Kasumi-1 (cell line): ENCODE data around the gene NACA2.
A peak's percentile ranks its signal among the peaks of the same experiment; 100 is the strongest.
"Not testable (repeated sequence)": the region's sequence is repeated elsewhere in the genome, so short reads cannot be mapped to it uniquely, and the experiment has no call there.

Experiments used
- DNase-seq, 2 experiments: peaks; one replicate each; lab custom pipeline; 2025; lab: John Stamatoyannopoulos, UW

NACA2 gene

DNA sequence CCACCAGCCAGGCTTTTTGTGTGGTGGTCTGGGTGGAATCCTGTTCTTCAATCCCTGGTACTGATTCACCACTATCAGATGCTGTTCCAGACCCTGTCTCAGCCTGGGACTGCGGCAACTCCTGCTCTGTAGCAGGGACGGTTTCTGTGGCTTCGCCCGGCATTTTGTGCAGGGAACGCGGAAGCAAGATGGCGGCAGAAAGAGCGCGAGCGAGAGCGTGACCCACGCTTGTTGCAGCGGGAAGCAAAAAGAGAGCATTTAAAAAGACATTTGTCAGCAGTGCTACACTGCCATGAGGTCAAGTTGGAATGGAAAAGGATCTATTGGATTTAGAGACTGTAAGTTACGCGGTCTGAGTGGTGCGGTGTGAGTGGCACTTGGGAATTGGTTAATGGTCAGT, at the start of gene NACA2:
TSS of gene NACA2 (minus strand) at position 202 of the 400 bp plus-strand sequence. CDS start at position 163, 39 bp downstream.
- DNase-seq = no peak

DNA sequence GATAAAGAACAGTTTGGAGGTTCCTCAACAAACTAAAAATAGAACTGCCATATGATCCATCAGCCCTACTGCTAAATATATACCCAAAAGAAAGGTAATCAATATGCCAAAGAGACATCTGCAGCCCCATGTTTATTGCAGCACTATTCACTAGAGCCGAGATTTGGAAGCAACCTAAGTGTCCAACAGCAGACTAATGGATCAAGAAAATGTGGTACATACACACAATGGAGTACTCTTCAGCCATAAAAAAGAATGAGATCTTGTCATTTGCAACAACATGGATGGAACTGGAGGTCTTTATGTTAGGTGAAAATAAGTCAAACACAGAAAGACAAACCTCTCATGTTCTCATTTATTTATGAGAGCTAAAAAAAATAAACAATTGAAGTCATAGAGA, 48.8 kb upstream of the NACA2 start:
- no peak for DNase-seq

DNA sequence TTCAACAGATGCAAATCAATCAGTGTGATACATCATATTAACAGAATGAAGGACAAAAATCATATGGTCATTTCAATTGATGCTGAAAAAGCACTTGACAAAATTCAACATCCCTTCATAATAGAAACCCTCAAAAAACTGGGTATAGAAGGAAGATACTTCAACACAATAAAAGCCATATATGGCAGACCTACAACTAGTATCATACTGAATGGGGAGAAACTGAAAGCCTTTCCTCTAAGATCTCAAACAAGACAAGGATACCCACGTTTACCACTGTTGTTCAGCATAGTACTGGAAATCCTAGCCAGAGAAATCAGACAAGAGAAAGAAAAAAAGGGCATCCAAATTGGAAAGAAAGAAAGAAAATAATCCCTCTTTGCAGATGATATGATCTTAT, 47.1 kb upstream of the NACA2 start:
- no peak for DNase-seq

DNA sequence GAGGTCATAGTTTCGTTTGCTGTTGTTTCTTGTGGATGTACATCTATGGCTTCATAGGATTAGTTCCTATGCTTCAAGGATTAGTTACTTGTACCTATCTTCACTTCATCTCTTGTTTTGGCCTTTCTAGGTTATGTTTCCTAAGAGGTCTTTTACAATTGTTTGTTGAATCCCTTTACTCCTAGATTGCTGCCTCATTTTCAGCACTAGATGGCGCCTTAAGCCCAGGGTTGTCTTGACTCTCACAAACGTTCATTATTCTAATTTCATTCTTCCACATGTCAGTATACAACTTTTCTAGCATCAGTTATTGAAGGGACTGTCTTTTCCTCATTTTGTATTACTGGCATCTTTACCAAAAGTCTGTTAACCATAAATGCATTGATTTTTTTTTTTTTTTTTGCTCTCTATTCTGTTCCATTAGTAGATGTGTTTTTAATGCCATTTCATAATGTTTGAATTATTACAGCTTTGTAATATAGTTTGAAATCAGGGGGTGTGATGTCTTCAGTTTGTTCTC, 45.0 kb upstream of the NACA2 start:
- DNase-seq = peak; percentile 83 to 95

GRCh38 chr17:61634942-61635538, 44.0 kb upstream of the NACA2 start:
- no peak for DNase-seq

- no peak for DNase-seq
These were observed 43.1 kb upstream of the NACA2 start for GRCh38 chr17:61634011-61634539.

DNA sequence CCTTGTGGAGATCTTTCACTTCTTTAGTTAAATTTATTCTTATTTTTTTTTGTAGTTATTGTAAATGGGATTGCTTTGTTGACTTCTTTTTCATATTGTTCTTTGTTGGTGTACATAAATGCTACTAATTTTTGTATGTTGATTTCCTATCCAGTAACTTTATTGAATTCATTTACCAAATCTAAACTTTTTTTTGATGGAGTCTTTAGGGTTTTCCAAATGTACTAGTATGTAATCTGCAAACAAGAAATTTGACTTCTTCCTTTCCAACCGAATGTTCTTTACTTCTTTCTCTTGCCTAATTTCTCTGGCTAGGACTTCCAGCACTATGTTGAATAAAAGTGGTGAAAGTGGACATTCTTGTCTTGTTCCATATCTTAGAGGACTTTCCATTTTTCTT, 41.8 kb upstream of the NACA2 start:
- no peak for DNase-seq

GRCh38 chr17:61631800-61632199, 40.8 kb upstream of the NACA2 start:
- no peak for DNase-seq

DNA sequence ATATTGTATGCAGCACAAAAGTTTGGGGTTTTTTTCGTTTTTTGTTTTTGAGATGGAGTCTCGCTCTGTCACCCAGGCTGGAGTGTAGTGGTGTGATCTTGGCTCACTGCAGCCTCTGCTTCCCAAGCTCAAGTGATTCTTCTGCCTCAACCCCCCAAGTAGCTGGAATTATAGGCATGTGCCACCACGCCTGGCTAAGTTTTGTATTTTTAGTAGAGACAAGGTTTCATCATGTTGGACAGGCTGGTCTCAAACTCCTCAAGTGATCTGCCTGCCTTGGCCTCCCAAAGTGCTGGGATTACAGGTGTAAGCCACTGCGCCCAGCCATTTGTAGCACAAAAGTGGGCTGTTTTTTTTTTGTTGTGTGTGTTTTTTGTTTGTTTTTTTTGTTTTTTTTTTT, 37.1 kb upstream of the NACA2 start:
- DNase-seq = not testable (repeated sequence)

DNA sequence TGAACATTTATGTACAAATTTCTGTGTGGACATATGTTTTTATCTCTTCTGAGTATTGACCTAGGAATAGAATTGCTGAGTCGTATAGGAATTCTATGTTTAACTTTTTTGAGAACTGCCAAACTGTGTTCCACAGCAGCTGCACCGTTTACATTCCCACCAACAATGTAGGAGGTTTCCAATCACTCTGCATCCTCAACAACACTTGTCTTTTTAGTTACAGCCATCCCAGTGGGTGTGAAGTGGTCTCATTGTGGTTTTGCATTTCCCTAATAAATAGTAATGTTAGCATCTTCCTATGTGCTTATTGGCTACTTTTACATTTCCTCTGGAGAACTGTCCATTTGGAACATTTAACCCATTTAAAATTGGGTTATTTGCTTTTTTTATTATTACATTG, 36.6 kb upstream of the NACA2 start:
- DNase-seq = no peak

DNA sequence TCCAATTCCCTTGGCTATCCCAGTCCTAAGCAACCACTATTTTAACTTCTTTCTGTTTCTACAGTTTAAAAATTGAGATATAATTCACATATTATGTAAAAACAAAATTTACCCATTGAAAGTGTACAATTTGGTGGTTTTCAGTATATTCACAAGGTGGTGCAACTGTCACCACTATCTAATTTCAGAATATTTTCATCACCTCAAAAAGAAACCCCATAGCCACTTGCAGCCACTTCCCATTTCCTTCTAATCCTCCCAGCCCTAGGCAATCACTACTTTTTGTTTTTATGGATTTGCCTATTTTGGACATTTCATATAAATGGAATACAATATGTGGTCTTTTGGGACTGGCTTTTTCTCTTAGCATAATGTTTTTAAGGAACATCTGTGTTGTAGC, 36.1 kb upstream of the NACA2 start:
- no peak for DNase-seq

DNA sequence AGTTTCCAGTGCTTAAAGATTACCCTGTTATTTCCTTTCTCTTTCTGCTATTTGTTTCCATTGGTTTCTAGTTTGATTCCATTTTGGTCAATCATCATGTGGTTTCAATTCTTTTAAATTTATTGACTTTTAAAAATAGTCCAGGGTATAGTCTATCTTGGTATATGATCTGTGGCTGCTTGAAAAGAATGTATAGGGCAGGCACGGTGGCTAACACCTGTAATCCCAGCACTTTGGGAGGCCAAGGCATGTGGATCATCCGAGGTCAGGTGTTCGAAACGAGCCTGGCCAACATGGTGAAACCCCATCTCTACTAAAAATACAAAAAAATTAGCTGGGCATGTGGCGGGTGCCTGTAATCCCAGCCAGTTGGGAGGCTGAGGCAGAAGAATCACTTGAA, 34.5 kb upstream of the NACA2 start:
- no peak for DNase-seq

GRCh38 chr17:61624951-61625350, 33.9 kb upstream of the NACA2 start:
- DNase-seq = no peak

DNA sequence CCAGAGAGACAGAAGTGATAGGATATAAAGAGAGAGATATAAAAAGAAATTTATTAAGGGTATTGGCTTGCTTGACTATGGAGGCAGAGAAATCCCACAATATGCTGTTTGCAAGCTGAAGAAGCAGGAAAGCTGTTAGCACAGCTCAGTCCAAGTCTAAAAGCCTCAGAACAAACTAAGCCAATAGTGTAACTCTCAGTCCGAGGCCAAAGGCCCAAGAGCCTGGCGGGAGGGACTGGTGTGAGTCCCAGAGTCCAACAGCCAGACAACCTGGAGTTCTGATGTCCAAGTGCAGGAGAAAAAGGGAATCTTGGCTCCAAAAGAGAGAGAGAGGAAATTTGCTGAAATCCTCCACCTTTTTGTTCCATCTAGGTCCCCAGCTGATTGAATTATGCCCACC, 30.3 kb upstream of the NACA2 start:
- DNase-seq = no peak

- DNase-seq = no peak
These were observed 28.9 kb upstream of the NACA2 start for GRCh38 chr17:61619953-61620352.

- DNase-seq = peak; percentile 30 to 55
These were observed 28.5 kb upstream of the NACA2 start for GRCh38 chr17:61619493-61619892.

GRCh38 chr17:61618950-61619349, 27.9 kb upstream of the NACA2 start:
- no peak for DNase-seq

- no peak for DNase-seq
These were observed 26.3 kb upstream of the NACA2 start for GRCh38 chr17:61617330-61617729.

DNA sequence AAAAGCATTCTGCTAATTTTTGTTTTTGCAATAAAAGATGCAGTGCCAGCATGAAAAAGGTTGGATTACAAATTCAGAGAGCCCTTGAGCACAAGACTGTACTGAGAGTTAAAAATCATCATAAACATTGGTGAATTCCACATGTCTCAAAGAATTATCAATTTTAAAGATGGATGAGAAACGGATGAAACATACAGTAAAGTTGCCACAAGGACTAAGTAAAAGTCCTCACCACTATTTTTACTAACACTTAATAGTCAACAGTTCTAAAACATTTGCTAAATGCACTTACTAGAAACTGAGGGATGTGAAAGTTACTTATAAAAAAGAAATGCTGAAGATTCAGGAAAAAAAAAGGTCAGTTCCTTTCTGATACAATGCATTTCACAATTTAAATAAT, 25.8 kb upstream of the NACA2 start:
- no peak for DNase-seq

- DNase-seq = no peak
These were observed 23.2 kb upstream of the NACA2 start for GRCh38 chr17:61614219-61614618.

- DNase-seq = no peak
These were observed 20.3 kb upstream of the NACA2 start for GRCh38 chr17:61611323-61611722.

GRCh38 chr17:61605692-61606091, 14.7 kb upstream of the NACA2 start:
- no peak for DNase-seq

DNA sequence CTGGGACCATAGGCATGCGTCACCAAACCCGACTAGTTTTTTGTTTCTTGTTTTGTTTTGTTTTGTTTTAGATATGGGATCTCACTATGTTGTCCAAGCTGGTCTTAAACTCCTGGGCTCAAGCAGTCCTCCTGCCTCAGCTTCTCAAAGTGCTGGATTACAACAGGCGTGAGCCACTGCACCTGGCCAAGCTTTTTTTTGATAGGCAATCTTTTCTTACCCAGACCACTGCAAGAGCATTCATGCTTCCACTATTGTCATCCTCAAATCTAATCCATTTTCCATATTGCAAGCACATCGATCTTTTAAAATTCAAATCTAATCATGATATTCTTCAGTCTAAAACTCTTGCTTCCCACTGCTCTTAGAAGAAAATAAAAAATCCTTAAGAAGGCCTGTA, 10.3 kb upstream of the NACA2 start:
- no peak for DNase-seq

- DNase-seq = no peak
These were observed 9.6 kb upstream of the NACA2 start for GRCh38 chr17:61600621-61601020.
